NT2/D1 (cell line): Measurements from ENCODE around the gene ZFAND5.

Source experiments
- SUZ12 ChIP-seq: IDR thresholded peaks from 2 replicates; pipeline ENCODE4 v1.6.1; 2011; ENCODE audit not compliant: insufficient read length, insufficient read depth; ENCODE audit errors: extremely low read depth
- YY1 ChIP-seq: IDR thresholded peaks from 2 replicates; pipeline ENCODE4 v1.6.1; 2011; ENCODE audit not compliant: insufficient read length, insufficient read depth
- ZNF274 ChIP-seq: IDR thresholded peaks from 2 replicates; pipeline ENCODE4 v1.6.1; 2011; ENCODE audit warnings: mild to moderate bottlenecking, low read depth, low read length

- TF ChIP-seq ZNF274 (no peak), SUZ12 (no peak), YY1 (no peak)
Measured at GRCh38 chr9:72356041-72356582, 8.9 kb downstream of the ZFAND5 start.
